ENCODE measurements around the gene TAS1R2. TPM values are rescaled to one million over a fixed set of nuclear protein-coding genes. Genes with fewer than 3 reads are reported as not detected.

Gene TAS1R2
- total and polyA plus RNA-seq, 9 donors, result not detected

GRCh38 chr1:18823438-18823837, 36.0 kb downstream of the TAS1R2 start:
- Histone ChIP-seq H3K9me3 (no peaks in the 10 kb centered on the region), H3K36me3 (no peaks in the 10 kb centered on the region), H3K4me1 (ENCODE audit: insufficient read depth) (no peaks in the 10 kb centered on the region), H3K27ac (no peak overlapping the region), H3K4me3 (no peak overlapping the region), H3K27me3 (no peaks in the 10 kb centered on the region)
- TF ChIP-seq, protein P1, sequence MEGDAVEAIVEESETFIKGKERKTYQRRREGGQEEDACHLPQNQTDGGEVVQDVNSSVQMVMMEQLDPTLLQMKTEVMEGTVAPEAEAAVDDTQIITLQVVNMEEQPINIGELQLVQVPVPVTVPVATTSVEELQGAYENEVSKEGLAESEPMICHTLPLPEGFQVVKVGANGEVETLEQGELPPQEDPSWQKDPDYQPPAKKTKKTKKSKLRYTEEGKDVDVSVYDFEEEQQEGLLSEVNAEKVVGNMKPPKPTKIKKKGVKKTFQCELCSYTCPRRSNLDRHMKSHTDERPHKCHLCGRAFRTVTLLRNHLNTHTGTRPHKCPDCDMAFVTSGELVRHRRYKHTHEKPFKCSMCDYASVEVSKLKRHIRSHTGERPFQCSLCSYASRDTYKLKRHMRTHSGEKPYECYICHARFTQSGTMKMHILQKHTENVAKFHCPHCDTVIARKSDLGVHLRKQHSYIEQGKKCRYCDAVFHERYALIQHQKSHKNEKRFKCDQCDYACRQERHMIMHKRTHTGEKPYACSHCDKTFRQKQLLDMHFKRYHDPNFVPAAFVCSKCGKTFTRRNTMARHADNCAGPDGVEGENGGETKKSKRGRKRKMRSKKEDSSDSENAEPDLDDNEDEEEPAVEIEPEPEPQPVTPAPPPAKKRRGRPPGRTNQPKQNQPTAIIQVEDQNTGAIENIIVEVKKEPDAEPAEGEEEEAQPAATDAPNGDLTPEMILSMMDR (IDR thresholded peaks at IDR 0.05), result no peak
- TF ChIP-seq POLR2A (IDR thresholded peaks at IDR 0.05) (no peak), EP300 (IDR thresholded peaks at IDR 0.05) (no peak)
- no peak for DNase-seq
- WGBS, 3 donors, result 91 to 94% (median 93%) methylated on average over 6 of the region's 6 CpGs
- intact Hi-C loops (cut with DNase I), result no loop called here

- Histone ChIP-seq H3K9me3 (no peaks in the 10 kb centered on the region), H3K4me3 (no peak overlapping the region), H3K27ac (no peak overlapping the region), H3K4me1 (ENCODE audit: insufficient read depth) (no peaks in the 10 kb centered on the region), H3K36me3 (no peaks in the 10 kb centered on the region), H3K27me3 (no peaks in the 10 kb centered on the region)
- TF ChIP-seq EP300 (IDR thresholded peaks at IDR 0.05), result no peak
- TF ChIP-seq, protein P1 (IDR thresholded peaks at IDR 0.05), result peak in 1 of 3 donors; percentile 15
- no peak for TF ChIP-seq POLR2A (IDR thresholded peaks at IDR 0.05)
- intact Hi-C loops (cut with DNase I), result no loop called here
- DNase-seq, result peak; percentile 15 to 74 (median 35)
- WGBS, 3 donors, result 46 to 50% (median 47%) methylated on average over 21 to 22 of the region's 22 CpGs
Measured at GRCh38 chr1:18820791-18821641, 38.4 kb downstream of the TAS1R2 start.

- no peaks in the 10 kb centered on the region for H3K27me3 ChIP-seq
- H3K4me1 ChIP-seq (ENCODE audit: insufficient read depth), result no peaks in the 10 kb centered on the region
- no peak overlapping the region for H3K4me3 ChIP-seq
- intact Hi-C loops (cut with DNase I), result loop anchor here in 1 of 4 donors (10.0 kb wide), 1 partner anchor 1305 kb away; no protein-coding TSS in a partner anchor
- H3K36me3 ChIP-seq, result no peaks in the 10 kb centered on the region
- no peaks in the 10 kb centered on the region for H3K9me3 ChIP-seq
- no peak for TF ChIP-seq POLR2A (IDR thresholded peaks at IDR 0.05)
- TF ChIP-seq, protein P1 (IDR thresholded peaks at IDR 0.05), result no peak
- TF ChIP-seq EP300 (IDR thresholded peaks at IDR 0.05), result no peak
- H3K27ac ChIP-seq, result no peak overlapping the region
- WGBS, 3 donors, result 55 to 66% (median 64%) methylated on average over 37 to 38 of the region's 38 CpGs
- DNase-seq, result no peak
Measured at GRCh38 chr1:18819986-18820790, 39.3 kb downstream of the TAS1R2 start.

- no peaks in the 10 kb centered on the region for H3K27me3 ChIP-seq
- no peaks in the 10 kb centered on the region for H3K36me3 ChIP-seq
- WGBS, 3 donors, result 43 to 50% (median 44%) methylated on average over 12 of the region's 12 CpGs
- TF ChIP-seq POLR2A (IDR thresholded peaks at IDR 0.05), result no peak
- no peak for TF ChIP-seq EP300 (IDR thresholded peaks at IDR 0.05)
- TF ChIP-seq, protein P1 (IDR thresholded peaks at IDR 0.05), result no peak
- no peak overlapping the region for H3K4me3 ChIP-seq
- intact Hi-C loops (cut with DNase I), result loop anchor here in 1 of 4 donors (10.0 kb wide), 1 partner anchor 1304 kb away; no protein-coding TSS in a partner anchor
- DNase-seq, result no peak
- H3K4me1 ChIP-seq (ENCODE audit: insufficient read depth), result no peaks in the 10 kb centered on the region
- H3K9me3 ChIP-seq, result no peaks in the 10 kb centered on the region
- no peak overlapping the region for H3K27ac ChIP-seq
Measured at GRCh38 chr1:18819203-18819602, 40.3 kb downstream of the TAS1R2 start.
